Measurements from ENCODE around the gene PPP3R1.

GRCh38 chr2:68172990-68173700, 79.2 kb downstream of the PPP3R1 start:
- TF ChIP-seq, protein P1, sequence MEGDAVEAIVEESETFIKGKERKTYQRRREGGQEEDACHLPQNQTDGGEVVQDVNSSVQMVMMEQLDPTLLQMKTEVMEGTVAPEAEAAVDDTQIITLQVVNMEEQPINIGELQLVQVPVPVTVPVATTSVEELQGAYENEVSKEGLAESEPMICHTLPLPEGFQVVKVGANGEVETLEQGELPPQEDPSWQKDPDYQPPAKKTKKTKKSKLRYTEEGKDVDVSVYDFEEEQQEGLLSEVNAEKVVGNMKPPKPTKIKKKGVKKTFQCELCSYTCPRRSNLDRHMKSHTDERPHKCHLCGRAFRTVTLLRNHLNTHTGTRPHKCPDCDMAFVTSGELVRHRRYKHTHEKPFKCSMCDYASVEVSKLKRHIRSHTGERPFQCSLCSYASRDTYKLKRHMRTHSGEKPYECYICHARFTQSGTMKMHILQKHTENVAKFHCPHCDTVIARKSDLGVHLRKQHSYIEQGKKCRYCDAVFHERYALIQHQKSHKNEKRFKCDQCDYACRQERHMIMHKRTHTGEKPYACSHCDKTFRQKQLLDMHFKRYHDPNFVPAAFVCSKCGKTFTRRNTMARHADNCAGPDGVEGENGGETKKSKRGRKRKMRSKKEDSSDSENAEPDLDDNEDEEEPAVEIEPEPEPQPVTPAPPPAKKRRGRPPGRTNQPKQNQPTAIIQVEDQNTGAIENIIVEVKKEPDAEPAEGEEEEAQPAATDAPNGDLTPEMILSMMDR (IDR thresholded peaks at IDR 0.05; ENCODE audit: low read depth, low read length, missing input control), result no peak
- no peak for TF ChIP-seq FOXA1 (IDR thresholded peaks at IDR 0.05)
- TF ChIP-seq GABPA (IDR thresholded peaks at IDR 0.05 in 1 of 2, conservative IDR thresholded peaks at IDR 0.05 in 1 of 2), result no peak
- TF ChIP-seq, protein P2, sequence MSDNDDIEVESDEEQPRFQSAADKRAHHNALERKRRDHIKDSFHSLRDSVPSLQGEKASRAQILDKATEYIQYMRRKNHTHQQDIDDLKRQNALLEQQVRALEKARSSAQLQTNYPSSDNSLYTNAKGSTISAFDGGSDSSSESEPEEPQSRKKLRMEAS (IDR thresholded peaks at IDR 0.05), result no peak
- TF ChIP-seq SP1 (IDR thresholded peaks at IDR 0.05), result no peak
- no peak for TF ChIP-seq RAD21 (IDR thresholded peaks at IDR 0.05)
- no peak for TF ChIP-seq HNF4A (conservative IDR thresholded peaks at IDR 0.05)
- no peak for TF ChIP-seq FOXA2 (IDR thresholded peaks at IDR 0.05)
- TF ChIP-seq ATF3 (IDR thresholded peaks at IDR 0.05), result no peak
- TF ChIP-seq REST (IDR thresholded peaks at IDR 0.05), result no peak
- TF ChIP-seq, protein P3, sequence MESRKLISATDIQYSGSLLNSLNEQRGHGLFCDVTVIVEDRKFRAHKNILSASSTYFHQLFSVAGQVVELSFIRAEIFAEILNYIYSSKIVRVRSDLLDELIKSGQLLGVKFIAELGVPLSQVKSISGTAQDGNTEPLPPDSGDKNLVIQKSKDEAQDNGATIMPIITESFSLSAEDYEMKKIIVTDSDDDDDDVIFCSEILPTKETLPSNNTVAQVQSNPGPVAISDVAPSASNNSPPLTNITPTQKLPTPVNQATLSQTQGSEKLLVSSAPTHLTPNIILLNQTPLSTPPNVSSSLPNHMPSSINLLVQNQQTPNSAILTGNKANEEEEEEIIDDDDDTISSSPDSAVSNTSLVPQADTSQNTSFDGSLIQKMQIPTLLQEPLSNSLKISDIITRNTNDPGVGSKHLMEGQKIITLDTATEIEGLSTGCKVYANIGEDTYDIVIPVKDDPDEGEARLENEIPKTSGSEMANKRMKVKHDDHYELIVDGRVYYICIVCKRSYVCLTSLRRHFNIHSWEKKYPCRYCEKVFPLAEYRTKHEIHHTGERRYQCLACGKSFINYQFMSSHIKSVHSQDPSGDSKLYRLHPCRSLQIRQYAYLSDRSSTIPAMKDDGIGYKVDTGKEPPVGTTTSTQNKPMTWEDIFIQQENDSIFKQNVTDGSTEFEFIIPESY (IDR thresholded peaks at IDR 0.05), result no peak
- no peak for TF ChIP-seq EGR1 (IDR thresholded peaks at IDR 0.05; ENCODE audit: low read depth in 2 of 2)
